GM12865 (cell line): Measurements from ENCODE around the gene TRMT1.
A peak's percentile ranks its signal among the peaks of the same experiment; 100 is the strongest.

Source experiments
- DNase-seq: peaks from one replicate; pipeline ENCODE4 v3.0.0; 2010; ENCODE audit warnings: low read depth
- H3K4me3 ChIP-seq: 2 replicates; pipeline ENCODE4 v1.5.1; 2011; ENCODE audit warnings: mild to moderate bottlenecking, low read depth, low read length, control low read depth
- CTCF ChIP-seq: IDR thresholded peaks from 2 replicates; pipeline ENCODE4 v1.5.1; 2011; ENCODE audit warnings: low read length, control low read depth, low read depth, inconsistent platforms; ENCODE audit not compliant: insufficient read depth; ENCODE audit errors: missing control alignments

The TRMT1 gene

GRCh38 chr19:13085666-13086065 lies 30.9 kb downstream of the TRMT1 start:
- no peak for DNase-seq
- no peak overlapping the region for H3K4me3 ChIP-seq
- TF ChIP-seq CTCF, result no peak

- TF ChIP-seq CTCF, result no peak
- DNase-seq, result no peak
- no peak overlapping the region for H3K4me3 ChIP-seq
Measured at GRCh38 chr19:13083627-13084026, 32.9 kb downstream of the TRMT1 start.

GRCh38 chr19:13083008-13083404 lies 33.5 kb downstream of the TRMT1 start:
- DNase-seq, result no peak
- H3K4me3 ChIP-seq, result no peak overlapping the region
- TF ChIP-seq CTCF, result no peak

GRCh38 chr19:13082192-13083007 lies 34.1 kb downstream of the TRMT1 start:
- DNase-seq, result no peak

GRCh38 chr19:13079542-13079986 lies 37.0 kb downstream of the TRMT1 start:
- TF ChIP-seq CTCF, result no peak
- H3K4me3 ChIP-seq, result no peak overlapping the region
- DNase-seq, result no peak

More at GRCh38 chr19:13082192-13083007, 34.1 kb downstream of the TRMT1 start:
- peak; percentile 0 for TF ChIP-seq CTCF
- no peak overlapping the region for H3K4me3 ChIP-seq

- no peak for TF ChIP-seq CTCF
- DNase-seq, result no peak
- H3K4me3 ChIP-seq, result no peak overlapping the region
Measured at GRCh38 chr19:13078897-13079541, 37.5 kb downstream of the TRMT1 start.
